ENCODE results near the gene LTBP2. TPM values are rescaled to one million over a fixed set of nuclear protein-coding genes. Genes with fewer than 3 reads are reported as not detected.

LTBP2 gene
- total RNA-seq, 1 donor, result 210 TPM

- H3K4me3 ChIP-seq (ENCODE audit: low read depth, low read length), result no peak overlapping the region
- no peak for TF ChIP-seq CTCF (IDR thresholded peaks at IDR 0.05; ENCODE audit: insufficient read depth, low read depth, low read length)
- DNase-seq (ENCODE audit: low read depth), result peak; percentile 67
Observed at GRCh38 chr14:74488786-74489397, 123.1 kb downstream of the LTBP2 start.

- TF ChIP-seq CTCF (IDR thresholded peaks at IDR 0.05; ENCODE audit: insufficient read depth, low read depth, low read length), result no peak
- no peak overlapping the region for H3K4me3 ChIP-seq (ENCODE audit: low read depth, low read length)
- no peak for DNase-seq (ENCODE audit: low read depth)
Observed at GRCh38 chr14:74486164-74486563, 125.9 kb downstream of the LTBP2 start.

- no peak overlapping the region for H3K4me3 ChIP-seq (ENCODE audit: low read depth, low read length)
- no peak for TF ChIP-seq CTCF (IDR thresholded peaks at IDR 0.05; ENCODE audit: insufficient read depth, low read depth, low read length)
- DNase-seq (ENCODE audit: low read depth), result no peak
Observed at GRCh38 chr14:74483321-74483720, 128.7 kb downstream of the LTBP2 start.

GRCh38 chr14:74482571-74482970 is 129.5 kb downstream of the LTBP2 start:
- DNase-seq (ENCODE audit: low read depth), result no peak

GRCh38 chr14:74480046-74480445 is 132.0 kb downstream of the LTBP2 start:
- no peak for TF ChIP-seq CTCF (IDR thresholded peaks at IDR 0.05; ENCODE audit: insufficient read depth, low read depth, low read length)
- no peak for DNase-seq (ENCODE audit: low read depth)
- H3K4me3 ChIP-seq (ENCODE audit: low read depth, low read length), result no peak overlapping the region

More at GRCh38 chr14:74482571-74482970, 129.5 kb downstream of the LTBP2 start:
- no peak for TF ChIP-seq CTCF (IDR thresholded peaks at IDR 0.05; ENCODE audit: insufficient read depth, low read depth, low read length)
- H3K4me3 ChIP-seq (ENCODE audit: low read depth, low read length), result no peak overlapping the region

GRCh38 chr14:74478996-74479635 is 132.9 kb downstream of the LTBP2 start:
- TF ChIP-seq CTCF (IDR thresholded peaks at IDR 0.05; ENCODE audit: insufficient read depth, low read depth, low read length), result peak; percentile 80
- DNase-seq (ENCODE audit: low read depth), result peak; percentile 21
- H3K4me3 ChIP-seq (ENCODE audit: low read depth, low read length), result no peak overlapping the region
